HG02870 (cell line): ENCODE data around the gene ABHD17A.

Source experiments
- ATAC-seq: cut with Tn5 transposase; IDR thresholded peaks from one replicate; pipeline ENCODE4 v1.9.1; 2021; ENCODE audit warnings: mild to moderate bottlenecking, moderate library complexity; ENCODE audit not compliant: unreplicated experiment

Gene ABHD17A

GRCh38 chr19:1854542-1855039, 30.7 kb downstream of the ABHD17A start:
- no peak for ATAC-seq

- ATAC-seq = no peak
These were observed 31.2 kb downstream of the ABHD17A start for GRCh38 chr19:1854039-1854541.

- ATAC-seq = no peak
These were observed 31.8 kb downstream of the ABHD17A start for GRCh38 chr19:1853295-1854038.

- no peak for ATAC-seq
These were observed 32.6 kb downstream of the ABHD17A start for GRCh38 chr19:1852581-1853128.

GRCh38 chr19:1851654-1852580, 33.4 kb downstream of the ABHD17A start:
- no peak for ATAC-seq

GRCh38 chr19:1850809-1851653, 34.3 kb downstream of the ABHD17A start:
- ATAC-seq = no peak

GRCh38 chr19:1849886-1850398, 35.4 kb downstream of the ABHD17A start:
- ATAC-seq = no peak

GRCh38 chr19:1849132-1849474, 36.2 kb downstream of the ABHD17A start:
- ATAC-seq = no peak

- peak; percentile 68 for ATAC-seq
These were observed 36.7 kb downstream of the ABHD17A start, which contains the start of gene REXO1 for GRCh38 chr19:1848399-1849131. REXO1 (minus strand) TSS chr19:1848483; CDS start chr19:1848358, 125 bp downstream.

GRCh38 chr19:1847684-1848398, 37.5 kb downstream of the ABHD17A start:
- peak; percentile 12 for ATAC-seq

- ATAC-seq = no peak
These were observed 38.0 kb downstream of the ABHD17A start for GRCh38 chr19:1847348-1847683.

- ATAC-seq = no peak
These were observed 38.6 kb downstream of the ABHD17A start for GRCh38 chr19:1846517-1847204.

GRCh38 chr19:1845642-1846041, 39.7 kb downstream of the ABHD17A start:
- no peak for ATAC-seq

GRCh38 chr19:1845125-1845515, 40.2 kb downstream of the ABHD17A start:
- ATAC-seq = no peak

GRCh38 chr19:1844513-1845124, 40.7 kb downstream of the ABHD17A start:
- no peak for ATAC-seq

- no peak for ATAC-seq
These were observed 41.5 kb downstream of the ABHD17A start for GRCh38 chr19:1843646-1844394.

GRCh38 chr19:1843116-1843515, 42.2 kb downstream of the ABHD17A start:
- no peak for ATAC-seq
